K562 (cell line): ENCODE measurements around the gene PRKAR1B. TPM values are rescaled to one million over a fixed set of nuclear protein-coding genes. Genes with fewer than 3 reads are reported as not detected.
A peak's percentile ranks its signal among the peaks of the same experiment; 100 is the strongest.

Experiments
- ATF7 ChIP-seq: fragments of 450-650 bp; IDR thresholded peaks from 2 replicates; pipeline ENCODE4 v1.7.1; 2014; ENCODE audit warnings: mild to moderate bottlenecking, moderate library complexity
- BACH1 ChIP-seq: fragments of 200-800 bp; sonication (Bioruptor generic); IDR thresholded peaks from 2 replicates; pipeline ENCODE4 v1.6.1; 2016; ENCODE audit warnings: missing genetic modification characterization, missing compliant biosample characterization
- BRD9 ChIP-seq: fragments of 450-650 bp; IDR thresholded peaks from 2 replicates; pipeline ENCODE4 v1.6.1; 2018; ENCODE audit warnings: low read depth; ENCODE audit not compliant: partially characterized antibody
- CEBPB ChIP-seq: fragments of 450-650 bp; IDR thresholded peaks from 2 replicates; pipeline ENCODE4 v1.6.1; 2016; ENCODE audit warnings: missing genetic modification characterization, missing compliant biosample characterization
- CREB1 ChIP-seq, 2 experiments: sonication (generic) in 1 of 2; formaldehyde crosslinking in 1 of 2; IDR thresholded peaks; 2 replicates each; pipeline versions ENCODE4 v1.6.1 to v1.8.0; 2012 to 2022; ENCODE audit warnings: inconsistent platforms in 1 of 2, mild to moderate bottlenecking in 1 of 2, missing genetic modification reagents in 1 of 2, moderate library complexity in 1 of 2
- EP300 ChIP-seq: IDR thresholded peaks from 2 replicates; pipeline ENCODE4 v1.6.1; 2012; ENCODE audit warnings: low read length, improper control_type of control experiment
- FOXK2 ChIP-seq, 2 experiments: fragments of 450-650 bp; IDR thresholded peaks in 1 of 2; conservative IDR thresholded peaks in 1 of 2; 2 replicates each; pipeline ENCODE4 v1.6.1; 2016; ENCODE audit warnings: low read depth in 2 of 2, mild to moderate bottlenecking in 1 of 2
- KAT7 ChIP-seq: sonication (generic); formaldehyde crosslinking; IDR thresholded peaks from 2 replicates; pipeline ENCODE4 v1.8.0; 2022; ENCODE audit warnings: missing genetic modification reagents, mild to moderate bottlenecking, borderline replicate concordance
- L3MBTL2 ChIP-seq: fragments of 450-650 bp; IDR thresholded peaks from 2 replicates; pipeline ENCODE4 v1.6.1; 2016; ENCODE audit warnings: mild to moderate bottlenecking, moderate library complexity
- MCM2 ChIP-seq: fragments of 450-650 bp; IDR thresholded peaks from 2 replicates; pipeline ENCODE4 v1.6.1; 2017; ENCODE audit warnings: low read depth, mild to moderate bottlenecking
- NR4A1 ChIP-seq, 2 experiments: fragments of 250-450 bp in 1 of 2; fragments of 450-650 bp in 1 of 2; sonication (Bioruptor Pico) in 1 of 2; IDR thresholded peaks; 2 replicates each; pipeline versions ENCODE4 v1.4.0 to v1.6.1; 2016 to 2020; ENCODE audit warnings: mild to moderate bottlenecking in 2 of 2, missing compliant biosample characterization in 1 of 2, missing genetic modification characterization in 1 of 2, moderate library complexity in 1 of 2
- PHB2 ChIP-seq: fragments of 450-650 bp; IDR thresholded peaks from 2 replicates; pipeline ENCODE4 v1.6.1; 2017; ENCODE audit warnings: low read depth
- POU5F1 ChIP-seq: fragments of 150-350 bp; IDR thresholded peaks from 2 replicates; pipeline ENCODE4 v1.6.1; 2014; ENCODE audit warnings: borderline replicate concordance, low read length, low read depth, mild to moderate bottlenecking; ENCODE audit not compliant: partially characterized antibody
- PRPF4 ChIP-seq: fragments of 200-400 bp; formaldehyde crosslinking; IDR thresholded peaks from one replicate; pipeline ENCODE4 v1.6.1; 2017; ENCODE audit warnings: low read length, low read depth, mild to moderate bottlenecking; ENCODE audit not compliant: insufficient read depth, poor library complexity, severe bottlenecking
- RFX1 ChIP-seq: fragments of 450-650 bp; IDR thresholded peaks from 2 replicates; pipeline ENCODE4 v1.6.1; 2016; ENCODE audit warnings: mild to moderate bottlenecking, moderate library complexity
- SMARCA4 ChIP-seq: fragments of 450-650 bp; IDR thresholded peaks from 2 replicates; pipeline ENCODE4 v1.6.1; 2016
- WHSC1 ChIP-seq: IDR thresholded peaks from one replicate; pipeline ENCODE4 v1.6.1; 2012; ENCODE audit warnings: low read length, control low read depth, inconsistent platforms
- ZBED1 ChIP-seq: IDR thresholded peaks from 2 replicates; pipeline ENCODE4 v1.6.1; 2014
- ZC3H4 ChIP-seq: sonication (generic); formaldehyde crosslinking; IDR thresholded peaks from 2 replicates; pipeline ENCODE4 v1.9.0; 2021; ENCODE audit warnings: missing genetic modification reagents, borderline replicate concordance
- ZNF197 ChIP-seq: fragments of 200-800 bp; sonication (Bioruptor generic); IDR thresholded peaks from 2 replicates; pipeline ENCODE4 v1.6.1; 2016; ENCODE audit warnings: low read depth, missing genetic modification characterization, missing compliant biosample characterization
- ZNF263 ChIP-seq: sonication (generic); formaldehyde crosslinking; IDR thresholded peaks from 2 replicates; pipeline ENCODE4 v1.8.0; 2022; ENCODE audit warnings: mild to moderate bottlenecking, missing genetic modification reagents, borderline replicate concordance
- ZNF445 ChIP-seq: fragments of 250-450 bp; sonication (Bioruptor Pico); IDR thresholded peaks from 2 replicates; pipeline ENCODE4 v1.4.0; 2020; ENCODE audit warnings: low read depth, mild to moderate bottlenecking, moderate library complexity
- ZZZ3 ChIP-seq: fragments of 450-650 bp; IDR thresholded peaks from 2 replicates; pipeline ENCODE4 v1.6.1; 2016; ENCODE audit warnings: antibody characterized with exemption, mild to moderate bottlenecking, moderate library complexity
- polyA plus RNA-seq, 8 experiments: library from polyadenylated mRNA; depleted of rRNA in 4 of 8; stranded (reverse) in 5 of 8; unstranded in 3 of 8; fragments of >200 nt; fragmentation: Nextera tagmentation in 2 of 8; fragmentation: Illumina TruSeq in 1 of 8; extraction: Ambion mirVana in 2 of 8; extraction: Trizol in 1 of 8; gene quantifications; 2 replicates each; pipeline versions ENCODE4 v1.2.1 to v1.2.3, GENCODE V29; 2011 to 2014; ENCODE audit warnings: inconsistent platforms in 1 of 8, missing spikeins in 1 of 8
- total RNA-seq, 7 experiments: library from RNA; depleted of rRNA in 6 of 7; stranded (reverse); fragments of >200 nt in 6 of 7; fragmentation: Illumina TruSeq in 2 of 7; extraction: Trizol in 2 of 7; gene quantifications; 2 replicates each; pipeline versions ENCODE4 v1.2.1 to v1.2.3, GENCODE V29; 2011 to 2021; ENCODE audit warnings: low replicate concordance in 1 of 7
- TF ChIP-seq, protein P1 (sequence below), 2 experiments: fragments of 450-650 bp; conservative IDR thresholded peaks; 2 replicates each; pipeline ENCODE4 v1.6.1; 2017; ENCODE audit warnings: mild to moderate bottlenecking in 2 of 2, moderate library complexity in 2 of 2
- TF ChIP-seq, protein P2 (sequence below): fragments of 250-450 bp; sonication (Bioruptor Pico); IDR thresholded peaks from 2 replicates; pipeline ENCODE4 v1.6.1; 2021; ENCODE audit warnings: mild to moderate bottlenecking

Gene PRKAR1B
- total and polyA plus RNA-seq, 9 of the 15 experiments (the other 6 are each of a cell fraction or from before 2014, with no cell fraction given) = 0.99 to 30.5 (median 12.7) TPM

DNA sequence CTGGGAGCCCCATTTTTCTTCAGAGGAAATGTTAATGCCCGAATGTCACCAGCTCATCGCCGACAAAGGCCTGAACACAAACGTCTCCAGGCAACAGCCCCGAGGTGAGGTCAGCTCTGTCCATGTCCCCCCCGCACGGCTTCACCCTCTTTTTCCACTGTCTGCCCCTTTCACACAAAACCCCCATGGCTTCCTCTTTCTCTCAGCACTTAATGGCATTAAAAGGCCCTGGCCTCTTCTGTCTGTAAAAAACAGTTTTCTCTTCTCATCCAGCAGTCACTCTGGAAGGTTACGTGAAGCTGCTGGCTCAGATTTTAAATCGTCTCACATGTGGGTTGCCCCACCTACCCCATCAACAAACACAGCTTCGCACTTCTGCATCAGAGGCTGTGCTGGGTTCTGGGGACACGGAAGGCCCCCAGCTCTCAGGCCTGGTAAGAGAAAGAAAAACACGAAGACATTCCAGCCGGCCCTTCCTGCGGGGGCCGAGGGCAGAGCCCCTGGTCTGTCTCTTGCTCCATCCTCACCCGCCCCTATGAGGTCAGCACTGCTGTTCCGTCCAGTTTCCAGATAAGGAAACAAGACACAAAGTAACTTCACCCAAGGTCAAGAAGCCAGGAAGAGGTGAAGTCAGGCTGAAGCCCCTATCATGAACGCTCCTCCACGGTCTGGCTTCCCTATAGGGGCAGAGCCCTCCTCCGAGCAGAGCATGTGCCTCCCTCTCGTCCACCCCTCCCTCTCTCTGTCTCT is 116.4 kb downstream of the PRKAR1B start (continued):
- TF ChIP-seq ZNF263 (CRISPR knock-in tag) (peak; percentile 65; the same call in 1 of the 2 replicates), SMARCA4 (peak; percentile 76), ZNF197 (CRISPR knock-in tag) (0 out of 2 replicates have a peak, but pooled peaks have one; percentile 50), ZC3H4 (no peak), RFX1 (peak; percentile 86), PHB2 (no peak), NR4A1 (CRISPR knock-in tag; IDR thresholded peaks at IDR 0.05) (no peak), NR4A1 (tag; IDR thresholded peaks at IDR 0.05) (0 out of 2 replicates have a peak, but pooled peaks have one; percentile 33), ZBED1 (no peak), BACH1 (tag) (0 out of 2 replicates have a peak, but pooled peaks have one; percentile 53), ZZZ3 (no peak), MCM2 (no peak), CREB1 (IDR thresholded peaks at IDR 0.05) (peak; percentile 47; the same call in 1 of the 2 replicates), CREB1 (CRISPR knock-in tag; IDR thresholded peaks at IDR 0.05) (no peak), WHSC1 (no peak), L3MBTL2 (peak; percentile 90), CEBPB (peak; percentile 90), EP300 (peak; percentile 87), BRD9 (peak; percentile 42), POU5F1 (no peak), ZNF445 (CRISPR knock-in tag) (no peak), PRPF4 (no peak), KAT7 (CRISPR knock-in tag) (no peak), FOXK2 (conservative IDR thresholded peaks at IDR 0.05 in 1 of 2, IDR thresholded peaks at IDR 0.05 in 1 of 2; ENCODE audit: low read depth in 2 of 2) (peak; percentile 58 to 63; a peak in 2 of 4 replicates), ATF7 (peak; percentile 95)
- TF ChIP-seq, protein P1, sequence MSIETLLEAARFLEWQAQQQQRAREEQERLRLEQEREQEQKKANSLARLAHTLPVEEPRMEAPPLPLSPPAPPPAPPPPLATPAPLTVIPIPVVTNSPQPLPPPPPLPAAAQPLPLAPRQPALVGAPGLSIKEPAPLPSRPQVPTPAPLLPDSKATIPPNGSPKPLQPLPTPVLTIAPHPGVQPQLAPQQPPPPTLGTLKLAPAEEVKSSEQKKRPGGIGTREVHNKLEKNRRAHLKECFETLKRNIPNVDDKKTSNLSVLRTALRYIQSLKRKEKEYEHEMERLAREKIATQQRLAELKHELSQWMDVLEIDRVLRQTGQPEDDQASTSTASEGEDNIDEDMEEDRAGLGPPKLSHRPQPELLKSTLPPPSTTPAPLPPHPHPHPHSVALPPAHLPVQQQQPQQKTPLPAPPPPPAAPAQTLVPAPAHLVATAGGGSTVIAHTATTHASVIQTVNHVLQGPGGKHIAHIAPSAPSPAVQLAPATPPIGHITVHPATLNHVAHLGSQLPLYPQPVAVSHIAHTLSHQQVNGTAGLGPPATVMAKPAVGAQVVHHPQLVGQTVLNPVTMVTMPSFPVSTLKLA (conservative IDR thresholded peaks at IDR 0.05) = peak in 1 of 2 experiments; percentile 67; a peak in 2 of 4 replicates
- TF ChIP-seq, protein P2, sequence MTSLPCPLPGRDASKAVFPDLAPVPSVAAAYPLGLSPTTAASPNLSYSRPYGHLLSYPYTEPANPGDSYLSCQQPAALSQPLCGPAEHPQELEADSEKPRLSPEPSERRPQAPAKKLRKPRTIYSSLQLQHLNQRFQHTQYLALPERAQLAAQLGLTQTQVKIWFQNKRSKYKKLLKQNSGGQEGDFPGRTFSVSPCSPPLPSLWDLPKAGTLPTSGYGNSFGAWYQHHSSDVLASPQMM (CRISPR knock-in tag) = no peak
